Colonic mucosa (tissue), 4 donors: ENCODE data around the gene RPL37A. TPM values are rescaled to one million over a fixed set of nuclear protein-coding genes. Genes with fewer than 3 reads are reported as not detected.

Source experiments
- DNase-seq: peaks from one replicate; pipeline ENCODE4 v3.0.0-alpha.2; 2020
- H3K27ac ChIP-seq: fragments of 200-600 bp; one replicate; pipeline ENCODE4 v1.8.0; 2021
- H3K27me3 ChIP-seq: fragments of 200-600 bp; one replicate; pipeline ENCODE4 v1.8.0; 2021
- H3K36me3 ChIP-seq: fragments of 200-600 bp; one replicate; pipeline ENCODE4 v1.8.0; 2021
- H3K4me1 ChIP-seq: fragments of 200-600 bp; one replicate; pipeline ENCODE4 v1.8.0; 2021; ENCODE audit warnings: mild to moderate bottlenecking
- H3K4me3 ChIP-seq: fragments of 200-600 bp; one replicate; pipeline ENCODE4 v1.8.0; 2021
- H3K9ac ChIP-seq, 2 donors: one replicate each; pipeline ENCODE4 v1.7.0; 2013; ENCODE audit warnings: control low read depth in 2 of 2, low read depth in 2 of 2, low read length in 2 of 2
- H3K9me3 ChIP-seq: fragments of 200-600 bp; one replicate; pipeline ENCODE4 v1.8.0; 2021
- CTCF ChIP-seq: fragments of 200-600 bp; IDR thresholded peaks from one replicate; pipeline ENCODE4 v1.8.0; 2022; ENCODE audit warnings: antibody characterized with exemption, mild to moderate bottlenecking
- intact Hi-C: fragments of 100-400 bp; cut with DNase I; formaldehyde crosslinking; loops from one replicate; pipeline ENCODE4 v1.14.1; 2022
- total RNA-seq, 2 donors: library from RNA; stranded (reverse); fragmentation: NEBNext Ultra II Directional in 1 of 2; extraction: Animal tissue kit (Norgen Biotek cat#: 25700) in 1 of 2; gene quantifications; one replicate each; pipeline ENCODE4 v1.2.1, GENCODE V29; 2021
- donor health status: healthy.
- donor health status: DM: no; HTN: no; CAD: no.
- donor health status: DM: no; HTN: no; CAD: no.

The RPL37A gene
- total RNA-seq, 2 donors from 2014 or later = 1,895 to 2,156 TPM

- Histone ChIP-seq H3K9ac (no peak overlapping the region), H3K36me3 (no peaks in the 10 kb centered on the region), H3K27ac (no peak overlapping the region), H3K27me3 (no peaks in the 10 kb centered on the region), H3K9me3 (no peaks in the 10 kb centered on the region), H3K4me3 (no peak overlapping the region), H3K4me1 (no peaks in the 10 kb centered on the region)
- intact Hi-C loops = no loop called here
- TF ChIP-seq CTCF = no peak
- DNase-seq = no peak
Measured at GRCh38 chr2:216464104-216464720, 34.4 kb upstream of the RPL37A start.

GRCh38 chr2:216465579-216466195 is 33.0 kb upstream of the RPL37A start:
- intact Hi-C loops = no loop called here
- TF ChIP-seq CTCF = no peak
- no peaks in the 10 kb centered on the region for H3K27me3 ChIP-seq
- H3K36me3 ChIP-seq = no peaks in the 10 kb centered on the region
- H3K4me3 ChIP-seq = no peak overlapping the region
- no peaks in the 10 kb centered on the region for H3K9me3 ChIP-seq
- no peak overlapping the region for H3K9ac ChIP-seq
- no peak overlapping the region for H3K27ac ChIP-seq
- DNase-seq = no peak
- H3K4me1 ChIP-seq = no peaks in the 10 kb centered on the region

- Histone ChIP-seq H3K36me3 (no peaks in the 10 kb centered on the region), H3K27me3 (no peaks in the 10 kb centered on the region), H3K9me3 (no peaks in the 10 kb centered on the region), H3K9ac (no peak overlapping the region), H3K4me1 (no peaks in the 10 kb centered on the region), H3K27ac (no peak overlapping the region), H3K4me3 (no peak overlapping the region)
- TF ChIP-seq CTCF = no peak
- DNase-seq = no peak
- intact Hi-C loops = no loop called here
Measured at GRCh38 chr2:216467845-216468244, 30.8 kb upstream of the RPL37A start.

GRCh38 chr2:216469661-216470060 is 29.0 kb upstream of the RPL37A start:
- Histone ChIP-seq H3K9ac (no peak overlapping the region), H3K27ac (no peak overlapping the region), H3K4me3 (no peak overlapping the region), H3K27me3 (no peaks in the 10 kb centered on the region), H3K36me3 (no peaks in the 10 kb centered on the region), H3K4me1 (no peaks in the 10 kb centered on the region), H3K9me3 (no peaks in the 10 kb centered on the region)
- DNase-seq = no peak
- intact Hi-C loops = no loop called here
- no peak for TF ChIP-seq CTCF

- Histone ChIP-seq H3K9me3 (no peaks in the 10 kb centered on the region), H3K27me3 (no peaks in the 10 kb centered on the region), H3K4me3 (no peak overlapping the region), H3K9ac (no peak overlapping the region), H3K27ac (no peak overlapping the region), H3K4me1 (no peaks in the 10 kb centered on the region), H3K36me3 (no peaks in the 10 kb centered on the region)
- no peak for DNase-seq
- intact Hi-C loops = no loop called here
- no peak for TF ChIP-seq CTCF
Measured at GRCh38 chr2:216473187-216473586, 25.5 kb upstream of the RPL37A start.
